22Rv1 (cell line): ENCODE results near the gene CD48.
"Not testable (repeated sequence)": the region's sequence is repeated elsewhere in the genome, so short reads cannot be mapped to it uniquely, and the experiment has no call there.

Source experiments
- H3K27ac ChIP-seq: fragments of 450-650 bp; 2 replicates; pipeline ENCODE4 v1.5.1; 2017
- ZFX ChIP-seq: fragments of 450-650 bp; IDR thresholded peaks from 2 replicates; pipeline ENCODE4 v1.6.1; 2017; ENCODE audit warnings: antibody characterized with exemption, borderline replicate concordance
- TF ChIP-seq, protein P1 (sequence below): fragments of 450-650 bp; IDR thresholded peaks from 2 replicates; pipeline ENCODE4 v1.5.1; 2017; ENCODE audit warnings: mild to moderate bottlenecking

Gene CD48

DNA sequence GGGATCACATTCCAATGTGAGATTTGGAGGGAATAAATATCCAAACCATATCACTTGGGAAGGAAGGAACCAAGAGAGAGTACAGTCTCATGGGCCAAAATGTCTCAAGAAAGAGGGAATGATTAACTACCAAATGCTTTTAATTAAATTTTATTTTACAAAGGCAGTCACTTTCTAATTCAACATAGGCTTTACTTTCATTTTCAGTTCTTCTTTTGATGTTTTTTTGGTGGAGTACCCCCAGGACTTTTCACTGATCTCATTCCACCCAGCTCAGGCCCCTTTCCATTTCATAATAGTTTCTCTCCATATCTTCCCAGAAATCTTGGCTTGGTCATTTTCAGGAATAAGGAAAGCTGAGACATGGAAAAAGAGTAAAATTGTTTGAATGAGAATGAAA, 22.3 kb upstream of the CD48 start:
- TF ChIP-seq, protein P1, sequence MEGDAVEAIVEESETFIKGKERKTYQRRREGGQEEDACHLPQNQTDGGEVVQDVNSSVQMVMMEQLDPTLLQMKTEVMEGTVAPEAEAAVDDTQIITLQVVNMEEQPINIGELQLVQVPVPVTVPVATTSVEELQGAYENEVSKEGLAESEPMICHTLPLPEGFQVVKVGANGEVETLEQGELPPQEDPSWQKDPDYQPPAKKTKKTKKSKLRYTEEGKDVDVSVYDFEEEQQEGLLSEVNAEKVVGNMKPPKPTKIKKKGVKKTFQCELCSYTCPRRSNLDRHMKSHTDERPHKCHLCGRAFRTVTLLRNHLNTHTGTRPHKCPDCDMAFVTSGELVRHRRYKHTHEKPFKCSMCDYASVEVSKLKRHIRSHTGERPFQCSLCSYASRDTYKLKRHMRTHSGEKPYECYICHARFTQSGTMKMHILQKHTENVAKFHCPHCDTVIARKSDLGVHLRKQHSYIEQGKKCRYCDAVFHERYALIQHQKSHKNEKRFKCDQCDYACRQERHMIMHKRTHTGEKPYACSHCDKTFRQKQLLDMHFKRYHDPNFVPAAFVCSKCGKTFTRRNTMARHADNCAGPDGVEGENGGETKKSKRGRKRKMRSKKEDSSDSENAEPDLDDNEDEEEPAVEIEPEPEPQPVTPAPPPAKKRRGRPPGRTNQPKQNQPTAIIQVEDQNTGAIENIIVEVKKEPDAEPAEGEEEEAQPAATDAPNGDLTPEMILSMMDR = no peak
- TF ChIP-seq ZFX = no peak
- no peak overlapping the region for H3K27ac ChIP-seq

DNA sequence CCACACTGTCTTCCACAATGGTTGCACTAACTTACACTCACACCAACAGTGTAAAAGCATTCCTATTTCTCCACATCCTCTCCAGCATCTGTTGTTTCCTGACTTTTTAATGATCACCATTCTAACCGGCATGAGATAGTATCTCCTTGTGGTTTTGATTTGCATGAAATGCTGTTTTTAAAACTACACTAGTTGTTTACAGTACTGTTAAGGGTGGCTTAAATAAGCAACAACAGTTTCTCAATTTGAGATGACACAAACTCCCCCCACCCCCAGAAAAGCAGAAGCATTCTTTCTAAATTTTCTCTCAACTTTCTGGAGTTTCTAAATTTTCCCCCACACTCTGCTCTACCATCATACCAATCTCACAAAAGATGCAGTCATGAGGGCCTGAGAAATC, 20.4 kb upstream of the CD48 start:
- TF ChIP-seq, protein P1 = no peak
- TF ChIP-seq ZFX = no peak
- no peak overlapping the region for H3K27ac ChIP-seq

DNA sequence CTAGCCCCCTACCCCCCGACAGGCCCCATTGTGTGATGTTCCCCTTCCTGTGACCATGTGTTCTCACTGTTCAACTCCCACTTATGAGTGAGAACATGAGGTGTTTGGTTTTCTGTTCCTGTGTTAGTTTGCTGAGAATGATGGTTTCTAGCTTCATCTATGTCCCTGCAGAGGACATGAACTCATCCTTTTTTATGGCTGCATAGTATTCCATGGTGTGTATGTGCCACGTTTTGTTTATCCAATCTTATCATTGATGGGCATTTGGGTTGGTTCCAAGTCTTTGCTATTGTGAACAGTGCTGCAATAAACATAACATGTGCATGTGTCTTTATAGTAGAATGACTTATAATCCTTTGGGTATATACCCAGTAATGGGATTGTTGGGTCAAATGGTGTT, 19.9 kb upstream of the CD48 start:
- H3K27ac ChIP-seq = not testable (repeated sequence)

DNA sequence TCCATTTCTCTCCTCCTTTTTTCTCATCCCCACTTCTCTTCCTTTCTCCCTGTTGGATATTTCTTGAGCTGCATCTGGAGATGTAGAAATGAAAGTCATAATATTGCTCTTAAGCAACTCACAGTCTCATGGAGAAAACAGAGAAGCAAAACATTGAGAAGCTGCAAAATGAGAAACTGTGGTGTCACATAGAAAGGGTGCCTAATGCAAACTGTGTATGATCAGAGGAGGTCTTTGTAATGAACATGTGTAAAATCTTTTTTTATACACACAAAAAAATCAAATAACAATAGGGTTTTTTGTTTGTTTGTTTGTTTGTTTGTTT, 15.7 kb upstream of the CD48 start:
- no peak for TF ChIP-seq ZFX
- TF ChIP-seq, protein P1 = no peak
- no peak overlapping the region for H3K27ac ChIP-seq

DNA sequence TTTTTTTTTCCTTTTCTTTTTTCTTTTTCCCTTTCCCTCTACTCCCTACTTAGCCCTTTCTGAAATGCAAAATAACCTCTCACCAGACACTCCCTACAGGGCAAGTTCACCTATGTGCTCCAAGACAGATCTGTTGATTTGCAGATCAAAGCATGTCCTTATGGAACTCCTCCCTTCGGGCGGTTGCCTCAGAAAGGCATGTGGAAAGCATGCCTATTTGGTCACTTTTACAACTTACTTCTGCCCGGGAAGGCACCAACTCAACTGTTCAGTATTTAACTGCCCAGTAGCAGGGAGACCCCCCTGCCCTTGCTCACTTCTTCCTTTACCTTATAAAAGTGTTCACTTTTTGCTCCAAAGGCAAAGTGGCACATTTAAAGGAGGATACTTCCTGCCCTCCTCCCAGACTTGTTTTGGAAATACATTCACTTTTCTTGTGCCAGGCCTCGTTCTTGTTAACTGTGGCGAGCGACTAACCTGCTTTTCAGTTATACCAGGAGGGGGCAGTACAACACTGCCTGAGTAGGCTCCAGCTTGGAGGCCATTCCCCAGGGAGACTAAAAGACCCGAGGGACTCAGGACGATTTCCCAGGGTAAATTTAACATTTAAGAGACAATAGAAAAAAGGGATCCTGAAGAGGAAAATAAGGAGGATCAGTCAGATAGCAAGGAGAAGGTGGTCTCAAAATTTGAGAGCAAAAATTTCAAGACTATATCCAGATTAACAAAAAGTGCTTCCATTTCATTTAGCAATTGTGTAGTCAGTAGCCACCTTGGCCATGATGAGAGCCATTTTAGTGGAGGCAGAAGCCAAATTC, 15.1 kb upstream of the CD48 start:
- H3K27ac ChIP-seq = no peak overlapping the region
- no peak for TF ChIP-seq ZFX
- TF ChIP-seq, protein P1 = peak; percentile 97

DNA sequence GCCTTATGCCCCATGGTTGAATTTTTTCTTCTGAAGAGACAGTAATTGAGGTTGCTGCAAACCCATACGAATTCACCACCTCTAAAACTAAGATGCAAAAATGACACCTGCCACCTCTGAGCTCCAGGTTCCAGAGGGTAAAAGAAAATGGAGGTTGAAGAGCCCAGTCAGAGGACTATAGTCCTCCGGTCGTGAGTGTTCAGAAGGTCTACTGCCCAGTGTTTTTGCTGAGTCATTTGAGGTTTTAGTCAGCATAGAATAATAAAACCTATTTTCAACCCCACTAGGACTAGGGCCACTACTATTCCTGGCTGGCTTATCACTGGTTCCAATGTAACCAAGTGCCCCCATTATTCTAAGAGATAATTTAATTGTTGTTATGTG, 14.5 kb upstream of the CD48 start:
- H3K27ac ChIP-seq = no peak overlapping the region
- TF ChIP-seq, protein P1 = no peak
- no peak for TF ChIP-seq ZFX

DNA sequence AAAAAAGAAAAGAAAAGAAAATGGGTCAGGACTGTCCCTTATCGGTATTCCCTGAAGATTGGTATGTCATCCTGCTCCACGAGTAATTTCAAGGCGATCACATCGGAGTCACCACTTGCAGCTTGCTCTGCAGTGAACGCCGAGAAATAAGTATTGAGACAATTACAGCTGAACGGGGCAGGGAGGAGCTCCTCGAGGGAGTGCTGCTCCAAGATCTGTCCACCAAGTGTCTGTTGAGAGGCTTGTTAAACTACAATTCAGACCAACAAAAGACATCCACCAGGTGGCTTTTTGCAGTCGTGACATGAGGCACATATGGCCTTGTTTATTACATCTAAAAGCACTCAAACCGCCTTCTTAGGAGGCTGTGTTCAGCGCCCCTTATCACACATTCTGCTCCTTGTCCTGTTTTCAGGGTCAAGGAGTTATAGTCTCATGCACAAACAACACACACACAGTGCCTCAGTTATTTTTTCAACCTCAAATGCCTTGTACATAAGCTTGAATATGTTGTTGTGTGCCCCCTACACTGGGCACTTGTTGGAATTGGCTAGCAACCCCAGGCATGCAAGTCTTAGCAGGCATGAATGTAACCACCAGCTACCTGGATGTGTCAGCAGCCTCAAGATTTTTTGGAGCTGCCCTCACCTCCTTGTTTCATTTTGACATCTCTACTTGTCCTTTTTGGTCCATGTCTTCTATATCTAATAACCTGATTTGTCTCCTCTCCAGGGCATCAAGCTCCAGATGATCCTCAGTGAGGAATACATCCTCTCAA, 13.0 kb upstream of the CD48 start:
- no peak for TF ChIP-seq ZFX
- TF ChIP-seq, protein P1 = no peak
- no peak overlapping the region for H3K27ac ChIP-seq

DNA sequence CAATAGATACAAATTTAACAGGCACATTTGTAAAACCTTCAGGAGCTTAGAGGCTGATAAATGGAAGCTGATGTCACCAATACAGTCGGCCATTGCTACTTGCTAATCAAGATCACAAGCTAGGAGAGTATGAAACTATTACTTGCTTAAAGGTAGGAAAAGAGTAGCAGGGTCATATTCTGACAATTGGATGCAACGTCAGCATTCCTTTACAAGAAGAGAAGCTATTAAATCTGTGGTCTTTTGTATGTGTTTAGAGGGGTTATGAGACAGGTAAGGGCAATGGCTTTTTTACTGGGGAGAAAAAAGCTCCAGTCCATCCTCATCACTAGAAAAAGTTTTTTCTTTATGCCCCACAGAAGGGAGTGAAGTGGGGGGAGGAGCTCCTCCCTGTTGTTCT, 11.7 kb upstream of the CD48 start:
- H3K27ac ChIP-seq = no peak overlapping the region

More for the DNA sequence above, 11.7 kb upstream of the CD48 start:
- TF ChIP-seq, protein P1 = no peak
- TF ChIP-seq ZFX = no peak
